ENCODE data around the gene MED12.

MED12 gene

DNA sequence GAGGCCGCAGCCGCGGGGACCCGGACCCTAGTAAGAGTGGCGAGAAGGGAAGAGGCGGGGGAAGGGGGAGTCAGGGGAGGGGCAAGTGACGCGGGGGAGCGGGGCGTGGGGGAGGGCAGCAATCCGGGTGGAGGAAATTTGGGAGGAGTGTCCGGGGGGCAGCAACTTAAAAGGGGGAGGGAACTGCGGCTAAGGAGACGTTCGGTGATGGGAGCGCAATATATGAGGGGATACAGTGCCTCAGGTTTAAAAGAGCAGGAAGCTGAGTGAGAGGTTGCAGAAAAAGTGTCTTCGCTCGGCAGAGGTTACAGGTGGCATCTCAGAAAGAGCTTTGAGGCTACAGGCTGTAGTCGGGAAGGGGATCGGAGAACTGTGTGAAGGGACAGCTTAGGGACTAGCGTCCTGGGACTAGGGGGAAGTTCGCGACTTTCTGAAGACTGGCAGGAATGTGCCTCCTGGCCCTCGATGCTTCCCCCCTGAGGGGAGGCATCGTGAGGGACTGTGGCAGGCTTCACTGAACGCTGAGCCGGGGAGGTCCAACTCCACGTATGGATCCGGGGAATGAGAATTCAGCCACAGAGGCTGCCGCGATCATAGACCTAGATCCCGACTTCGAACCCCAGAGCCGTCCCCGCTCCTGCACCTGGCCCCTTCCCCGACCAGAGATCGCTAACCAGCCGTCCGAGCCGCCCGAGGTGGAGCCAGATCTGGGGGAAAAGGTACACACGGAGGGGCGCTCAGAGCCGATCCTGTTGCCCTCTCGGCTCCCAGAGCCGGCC is 22.2 kb upstream of the MED12 start:
- peak overlapping the region; percentile 76 to 89 for H3K4me3 ChIP-seq (ENCODE audit: low read length in 2 of 2)
- H3K27ac ChIP-seq (ENCODE audit: low read depth in 2 of 2, low read length in 2 of 2) = peak overlapping the region; percentile 35 to 60
- H3K36me3 ChIP-seq (ENCODE audit: control insufficient read depth in 2 of 2, insufficient read depth in 2 of 2, low read length in 2 of 2) = no peaks in the 10 kb centered on the region
- no peaks in the 10 kb centered on the region for H3K27me3 ChIP-seq (ENCODE audit: control insufficient read depth in 2 of 2, insufficient read depth in 2 of 2, low read length in 2 of 2)
- H3K9me3 ChIP-seq (ENCODE audit: control insufficient read depth in 2 of 2, low read length in 2 of 2) = no peaks in the 10 kb centered on the region
- H3K9ac ChIP-seq (ENCODE audit: low read depth in 1 of 2, low read length in 2 of 2) = peak overlapping the region; percentile 68 to 79
- H3K4me1 ChIP-seq (ENCODE audit: control insufficient read depth in 2 of 2, insufficient read depth in 2 of 2, low read length in 2 of 2) = peaks cover 6 to 10% of the 10 kb centered on the region in 2 donors

GRCh38 chrX:71096760-71097032 is 21.7 kb upstream of the MED12 start:
- H3K27ac ChIP-seq (ENCODE audit: low read depth in 2 of 2, low read length in 2 of 2) = no peak overlapping the region
- peaks cover 6 to 10% of the 10 kb centered on the region in 2 donors for H3K4me1 ChIP-seq (ENCODE audit: control insufficient read depth in 2 of 2, insufficient read depth in 2 of 2, low read length in 2 of 2)
- H3K36me3 ChIP-seq (ENCODE audit: control insufficient read depth in 2 of 2, insufficient read depth in 2 of 2, low read length in 2 of 2) = no peaks in the 10 kb centered on the region
- peaks cover 0 to 1% of the 10 kb centered on the region in 2 donors for H3K27me3 ChIP-seq (ENCODE audit: control insufficient read depth in 2 of 2, insufficient read depth in 2 of 2, low read length in 2 of 2)
- H3K9me3 ChIP-seq (ENCODE audit: control insufficient read depth in 2 of 2, low read length in 2 of 2) = no peaks in the 10 kb centered on the region
- peak overlapping the region; percentile 68 to 79 for H3K9ac ChIP-seq (ENCODE audit: low read depth in 1 of 2, low read length in 2 of 2)
- H3K4me3 ChIP-seq (ENCODE audit: low read length in 2 of 2) = peak overlapping the region; percentile 76 to 89

DNA sequence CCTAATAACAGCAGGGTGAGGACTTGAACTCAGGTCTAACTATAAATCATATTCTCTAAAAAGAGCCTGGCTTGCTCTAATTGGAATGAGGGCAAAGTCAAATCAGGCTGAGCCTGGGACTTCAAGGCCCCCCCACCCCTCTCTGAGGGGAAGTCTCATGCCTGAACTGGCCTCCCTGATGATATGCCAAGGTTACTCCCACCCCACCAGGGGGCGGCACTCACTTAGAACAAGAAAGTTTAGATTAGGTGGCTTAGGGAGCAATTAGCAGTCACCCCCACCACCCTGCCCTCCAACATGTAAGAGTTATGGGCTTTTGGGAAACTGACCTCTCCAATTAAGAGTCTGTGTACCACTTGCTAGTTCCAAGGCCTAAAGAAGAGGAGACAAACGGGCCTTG is 20.1 kb upstream of the MED12 start:
- Histone ChIP-seq H3K4me3 (ENCODE audit: low read length in 2 of 2) (no peak overlapping the region), H3K9me3 (ENCODE audit: control insufficient read depth in 2 of 2, low read length in 2 of 2) (no peaks in the 10 kb centered on the region), H3K27me3 (ENCODE audit: control insufficient read depth in 2 of 2, insufficient read depth in 2 of 2, low read length in 2 of 2) (peaks cover 0 to 1% of the 10 kb centered on the region in 2 donors), H3K36me3 (ENCODE audit: control insufficient read depth in 2 of 2, insufficient read depth in 2 of 2, low read length in 2 of 2) (no peaks in the 10 kb centered on the region), H3K9ac (ENCODE audit: low read depth in 1 of 2, low read length in 2 of 2) (no peak overlapping the region), H3K27ac (ENCODE audit: low read depth in 2 of 2, low read length in 2 of 2) (no peak overlapping the region), H3K4me1 (ENCODE audit: control insufficient read depth in 2 of 2, insufficient read depth in 2 of 2, low read length in 2 of 2) (peaks cover 6 to 10% of the 10 kb centered on the region in 2 donors)

- Histone ChIP-seq H3K27ac (ENCODE audit: low read depth in 2 of 2, low read length in 2 of 2) (no peak overlapping the region), H3K4me3 (ENCODE audit: low read length in 2 of 2) (no peak overlapping the region), H3K9ac (ENCODE audit: low read depth in 1 of 2, low read length in 2 of 2) (no peak overlapping the region), H3K9me3 (ENCODE audit: control insufficient read depth in 2 of 2, low read length in 2 of 2) (no peaks in the 10 kb centered on the region), H3K36me3 (ENCODE audit: control insufficient read depth in 2 of 2, insufficient read depth in 2 of 2, low read length in 2 of 2) (no peaks in the 10 kb centered on the region), H3K27me3 (ENCODE audit: control insufficient read depth in 2 of 2, insufficient read depth in 2 of 2, low read length in 2 of 2) (peaks cover 0 to 1% of the 10 kb centered on the region in 2 donors), H3K4me1 (ENCODE audit: control insufficient read depth in 2 of 2, insufficient read depth in 2 of 2, low read length in 2 of 2) (peaks cover 6 to 11% of the 10 kb centered on the region in 2 donors)
Measured at GRCh38 chrX:71098951-71099506, 19.4 kb upstream of the MED12 start.

DNA sequence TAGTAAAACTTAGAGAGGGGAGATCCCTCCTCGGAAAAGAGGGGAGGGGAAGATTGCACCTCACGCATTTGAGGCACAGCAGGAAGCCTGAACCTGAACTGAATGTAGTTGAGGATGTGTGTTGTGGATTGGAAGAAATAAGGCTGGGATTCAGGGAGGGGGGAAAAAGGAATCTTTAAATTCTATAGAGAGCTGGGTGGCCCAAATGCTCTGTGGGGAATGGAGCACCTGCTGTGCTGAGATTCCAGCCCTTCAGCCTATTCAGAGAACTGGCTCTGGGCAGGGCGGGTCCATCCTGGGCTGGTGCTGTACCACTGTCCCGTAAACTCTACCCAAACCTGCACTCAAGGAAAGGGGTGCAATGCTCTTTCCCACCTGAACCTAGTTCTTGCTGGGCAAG is 18.7 kb upstream of the MED12 start:
- H3K36me3 ChIP-seq (ENCODE audit: control insufficient read depth in 2 of 2, insufficient read depth in 2 of 2, low read length in 2 of 2) = no peaks in the 10 kb centered on the region
- no peaks in the 10 kb centered on the region for H3K9me3 ChIP-seq (ENCODE audit: control insufficient read depth in 2 of 2, low read length in 2 of 2)
- no peak overlapping the region for H3K27ac ChIP-seq (ENCODE audit: low read depth in 2 of 2, low read length in 2 of 2)
- H3K4me1 ChIP-seq (ENCODE audit: control insufficient read depth in 2 of 2, insufficient read depth in 2 of 2, low read length in 2 of 2) = peaks cover 8 to 13% of the 10 kb centered on the region in 2 donors
- H3K9ac ChIP-seq (ENCODE audit: low read depth in 1 of 2, low read length in 2 of 2) = no peak overlapping the region
- H3K27me3 ChIP-seq (ENCODE audit: control insufficient read depth in 2 of 2, insufficient read depth in 2 of 2, low read length in 2 of 2) = peaks cover 0 to 1% of the 10 kb centered on the region in 2 donors
- H3K4me3 ChIP-seq (ENCODE audit: low read length in 2 of 2) = no peak overlapping the region

DNA sequence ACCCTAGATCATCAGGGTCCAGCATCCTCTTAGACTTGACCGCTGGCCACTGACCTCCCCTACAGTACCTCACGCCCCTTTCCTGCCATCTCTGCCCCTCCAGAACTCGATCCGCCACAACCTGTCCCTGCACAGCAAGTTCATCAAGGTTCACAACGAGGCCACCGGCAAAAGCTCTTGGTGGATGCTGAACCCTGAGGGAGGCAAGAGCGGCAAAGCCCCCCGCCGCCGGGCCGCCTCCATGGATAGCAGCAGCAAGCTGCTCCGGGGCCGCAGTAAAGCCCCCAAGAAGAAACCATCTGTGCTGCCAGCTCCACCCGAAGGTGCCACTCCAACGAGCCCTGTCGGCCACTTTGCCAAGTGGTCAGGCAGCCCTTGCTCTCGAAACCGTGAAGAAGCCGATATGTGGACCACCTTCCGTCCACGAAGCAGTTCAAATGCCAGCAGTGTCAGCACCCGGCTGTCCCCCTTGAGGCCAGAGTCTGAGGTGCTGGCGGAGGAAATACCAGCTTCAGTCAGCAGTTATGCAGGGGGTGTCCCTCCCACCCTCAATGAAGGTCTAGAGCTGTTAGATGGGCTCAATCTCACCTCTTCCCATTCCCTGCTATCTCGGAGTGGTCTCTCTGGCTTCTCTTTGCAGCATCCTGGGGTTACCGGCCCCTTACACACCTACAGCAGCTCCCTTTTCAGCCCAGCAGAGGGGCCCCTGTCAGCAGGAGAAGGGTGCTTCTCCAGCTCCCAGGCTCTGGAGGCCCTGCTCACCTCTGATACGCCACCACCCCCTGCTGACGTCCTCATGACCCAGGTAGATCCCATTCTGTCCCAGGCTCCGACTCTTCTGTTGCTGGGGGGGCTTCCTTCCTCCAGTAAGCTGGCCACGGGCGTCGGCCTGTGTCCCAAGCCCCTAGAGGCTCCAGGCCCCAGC is 17.6 kb upstream of the MED12 start:
- H3K27ac ChIP-seq (ENCODE audit: low read depth in 2 of 2, low read length in 2 of 2) = no peak overlapping the region
- H3K9me3 ChIP-seq (ENCODE audit: control insufficient read depth in 2 of 2, low read length in 2 of 2) = no peaks in the 10 kb centered on the region
- peaks cover 0 to 1% of the 10 kb centered on the region in 2 donors for H3K27me3 ChIP-seq (ENCODE audit: control insufficient read depth in 2 of 2, insufficient read depth in 2 of 2, low read length in 2 of 2)
- H3K9ac ChIP-seq (ENCODE audit: low read depth in 1 of 2, low read length in 2 of 2) = no peak overlapping the region
- H3K4me1 ChIP-seq (ENCODE audit: control insufficient read depth in 2 of 2, insufficient read depth in 2 of 2, low read length in 2 of 2) = peaks cover 7 to 8% of the 10 kb centered on the region in 2 donors
- no peak overlapping the region for H3K4me3 ChIP-seq (ENCODE audit: low read length in 2 of 2)
- no peaks in the 10 kb centered on the region for H3K36me3 ChIP-seq (ENCODE audit: control insufficient read depth in 2 of 2, insufficient read depth in 2 of 2, low read length in 2 of 2)

GRCh38 chrX:71102292-71102691 is 16.1 kb upstream of the MED12 start:
- Histone ChIP-seq H3K9me3 (ENCODE audit: control insufficient read depth in 2 of 2, low read length in 2 of 2) (no peaks in the 10 kb centered on the region), H3K9ac (ENCODE audit: low read depth in 1 of 2, low read length in 2 of 2) (no peak overlapping the region), H3K27me3 (ENCODE audit: control insufficient read depth in 2 of 2, insufficient read depth in 2 of 2, low read length in 2 of 2) (peaks cover 0 to 1% of the 10 kb centered on the region in 2 donors), H3K36me3 (ENCODE audit: control insufficient read depth in 2 of 2, insufficient read depth in 2 of 2, low read length in 2 of 2) (no peaks in the 10 kb centered on the region), H3K27ac (ENCODE audit: low read depth in 2 of 2, low read length in 2 of 2) (no peak overlapping the region), H3K4me1 (ENCODE audit: control insufficient read depth in 2 of 2, insufficient read depth in 2 of 2, low read length in 2 of 2) (peaks cover 7% of the 10 kb centered on the region in 2 donors), H3K4me3 (ENCODE audit: low read length in 2 of 2) (no peak overlapping the region)

GRCh38 chrX:71103110-71103983 is 15.0 kb upstream of the MED12 start:
- no peaks in the 10 kb centered on the region for H3K9me3 ChIP-seq (ENCODE audit: control insufficient read depth in 2 of 2, low read length in 2 of 2)
- peaks cover 0 to 1% of the 10 kb centered on the region in 2 donors for H3K27me3 ChIP-seq (ENCODE audit: control insufficient read depth in 2 of 2, insufficient read depth in 2 of 2, low read length in 2 of 2)
- no peaks in the 10 kb centered on the region for H3K36me3 ChIP-seq (ENCODE audit: control insufficient read depth in 2 of 2, insufficient read depth in 2 of 2, low read length in 2 of 2)
- peak overlapping the region; percentile 17 to 38 for H3K27ac ChIP-seq (ENCODE audit: low read depth in 2 of 2, low read length in 2 of 2)
- H3K4me1 ChIP-seq (ENCODE audit: control insufficient read depth in 2 of 2, insufficient read depth in 2 of 2, low read length in 2 of 2) = peaks cover 3% of the 10 kb centered on the region in 2 donors
- H3K9ac ChIP-seq (ENCODE audit: low read depth in 1 of 2, low read length in 2 of 2) = peak overlapping the region in 1 of 2 donors; percentile 27
- H3K4me3 ChIP-seq (ENCODE audit: low read length in 2 of 2) = no peak overlapping the region

- H3K4me3 ChIP-seq (ENCODE audit: low read length in 2 of 2) = no peak overlapping the region
- H3K27me3 ChIP-seq (ENCODE audit: control insufficient read depth in 2 of 2, insufficient read depth in 2 of 2, low read length in 2 of 2) = peaks cover 0 to 1% of the 10 kb centered on the region in 2 donors
- H3K9me3 ChIP-seq (ENCODE audit: control insufficient read depth in 2 of 2, low read length in 2 of 2) = no peaks in the 10 kb centered on the region
- no peak overlapping the region for H3K27ac ChIP-seq (ENCODE audit: low read depth in 2 of 2, low read length in 2 of 2)
- H3K4me1 ChIP-seq (ENCODE audit: control insufficient read depth in 2 of 2, insufficient read depth in 2 of 2, low read length in 2 of 2) = peaks cover 3% of the 10 kb centered on the region in 2 donors
- H3K9ac ChIP-seq (ENCODE audit: low read depth in 1 of 2, low read length in 2 of 2) = no peak overlapping the region
- H3K36me3 ChIP-seq (ENCODE audit: control insufficient read depth in 2 of 2, insufficient read depth in 2 of 2, low read length in 2 of 2) = no peaks in the 10 kb centered on the region
Measured at GRCh38 chrX:71105628-71106027, 12.8 kb upstream of the MED12 start.
